Liver (tissue), 9 donors: Measurements from ENCODE around the gene NDUFAB1. TPM values are rescaled to one million over a fixed set of nuclear protein-coding genes. Genes with fewer than 3 reads are reported as not detected.

Experiments
- DNase-seq: peaks from one replicate; pipeline ENCODE4 v3.0.0-alpha.2; 2017; ENCODE audit warnings: low spot score
- H3K27ac ChIP-seq, 2 donors: one replicate each; pipeline ENCODE4 v1.7.0; 2013; ENCODE audit warnings: inconsistent platforms in 2 of 2, low read length in 2 of 2, control low read depth in 1 of 2, low read depth in 1 of 2, mild to moderate bottlenecking in 1 of 2
- H3K27me3 ChIP-seq, 4 donors: one replicate each; pipeline versions ENCODE4 v1.6.1 to v1.7.0; 2013; ENCODE audit warnings: low read length in 3 of 4, inconsistent platforms in 1 of 4, mild to moderate bottlenecking in 1 of 4, moderate library complexity in 1 of 4; ENCODE audit not compliant: control insufficient read depth in 4 of 4, insufficient read depth in 4 of 4
- H3K36me3 ChIP-seq, 4 donors: one replicate each; pipeline versions ENCODE4 v1.6.1 to v1.7.0; 2013; ENCODE audit warnings: low read length in 3 of 4, mild to moderate bottlenecking in 3 of 4, low read depth in 1 of 4, moderate library complexity in 1 of 4; ENCODE audit not compliant: control insufficient read depth in 4 of 4, insufficient read depth in 3 of 4
- H3K4me1 ChIP-seq, 4 donors: one replicate each; pipeline versions ENCODE4 v1.6.1 to v1.7.0; 2013; ENCODE audit warnings: low read length in 3 of 4, mild to moderate bottlenecking in 3 of 4, moderate library complexity in 1 of 4; ENCODE audit not compliant: control insufficient read depth in 4 of 4, insufficient read depth in 4 of 4
- H3K4me3 ChIP-seq, 3 donors: one replicate each; pipeline versions ENCODE4 v1.6.1 to v1.7.0; 2013; ENCODE audit warnings: low read length in 3 of 3, control low read depth in 1 of 3, low read depth in 1 of 3, mild to moderate bottlenecking in 1 of 3
- H3K9ac ChIP-seq, 2 donors: one replicate each; pipeline ENCODE4 v1.7.0; 2013; ENCODE audit warnings: low read length in 2 of 2, mild to moderate bottlenecking in 2 of 2, moderate library complexity in 2 of 2, control low read depth in 1 of 2, low read depth in 1 of 2
- H3K9me3 ChIP-seq, 4 donors: one replicate each; pipeline versions ENCODE4 v1.6.1 to v1.7.0; 2013; ENCODE audit warnings: low read length in 3 of 4; ENCODE audit not compliant: control insufficient read depth in 4 of 4
- ATF3 ChIP-seq: IDR thresholded peaks from 2 replicates; pipeline ENCODE4 v1.6.1; 2016; ENCODE audit warnings: antibody characterized with exemption
- CTCF ChIP-seq: fragments of 150-350 bp; IDR thresholded peaks from 2 replicates; pipeline ENCODE4 v1.5.1; 2017; ENCODE audit warnings: improper control_type of control experiment, low read depth, low read length; ENCODE audit not compliant: missing input control
- EGR1 ChIP-seq, 2 donors: IDR thresholded peaks; 2 replicates each; pipeline ENCODE4 v1.6.1; 2016 to 2018; ENCODE audit warnings: antibody characterized with exemption in 2 of 2, low read depth in 2 of 2
- FOXA1 ChIP-seq: IDR thresholded peaks from 2 replicates; pipeline ENCODE4 v1.6.1; 2016; ENCODE audit warnings: antibody characterized with exemption
- FOXA2 ChIP-seq: IDR thresholded peaks from 2 replicates; pipeline ENCODE4 v1.6.1; 2016; ENCODE audit warnings: antibody characterized with exemption
- GABPA ChIP-seq, 2 donors: IDR thresholded peaks in 1 of 2; conservative IDR thresholded peaks in 1 of 2; 2 replicates each; pipeline ENCODE4 v1.6.1; 2016; ENCODE audit warnings: antibody characterized with exemption in 2 of 2, mild to moderate bottlenecking in 1 of 2, moderate library complexity in 1 of 2
- HNF4A ChIP-seq, 2 donors: conservative IDR thresholded peaks; 2 replicates each; pipeline ENCODE4 v1.6.1; 2016; ENCODE audit warnings: antibody characterized with exemption in 2 of 2, mild to moderate bottlenecking in 2 of 2
- HNF4G ChIP-seq: IDR thresholded peaks from 2 replicates; pipeline ENCODE4 v1.6.1; 2016; ENCODE audit warnings: antibody characterized with exemption
- JUND ChIP-seq, 2 donors: IDR thresholded peaks; 2 replicates each; pipeline ENCODE4 v1.6.1; 2016; ENCODE audit warnings: antibody characterized with exemption in 2 of 2
- MAX ChIP-seq: IDR thresholded peaks from 2 replicates; pipeline ENCODE4 v1.6.1; 2016; ENCODE audit warnings: antibody characterized with exemption
- NR2F2 ChIP-seq: IDR thresholded peaks from 2 replicates; pipeline ENCODE4 v1.6.1; 2016; ENCODE audit warnings: antibody characterized with exemption
- RAD21 ChIP-seq, 2 donors: IDR thresholded peaks; 2 replicates each; pipeline ENCODE4 v1.6.1; 2016; ENCODE audit warnings: antibody characterized with exemption in 2 of 2, mild to moderate bottlenecking in 2 of 2
- REST ChIP-seq: IDR thresholded peaks from 2 replicates; pipeline ENCODE4 v1.6.1; 2016; ENCODE audit warnings: antibody characterized with exemption, mild to moderate bottlenecking
- RXRA ChIP-seq, 2 donors: IDR thresholded peaks; 2 replicates each; pipeline ENCODE4 v1.6.1; 2017 to 2018; ENCODE audit warnings: antibody characterized with exemption in 2 of 2, mild to moderate bottlenecking in 1 of 2
- SP1 ChIP-seq: IDR thresholded peaks from 2 replicates; pipeline ENCODE4 v1.6.1; 2018; ENCODE audit warnings: antibody characterized with exemption, mild to moderate bottlenecking
- TAF1 ChIP-seq: conservative IDR thresholded peaks from 2 replicates; pipeline ENCODE4 v1.6.1; 2016; ENCODE audit warnings: antibody characterized with exemption, mild to moderate bottlenecking
- YY1 ChIP-seq: IDR thresholded peaks from 2 replicates; pipeline ENCODE4 v1.6.1; 2016; ENCODE audit warnings: antibody characterized with exemption, mild to moderate bottlenecking
- ZBTB33 ChIP-seq: IDR thresholded peaks from 2 replicates; pipeline ENCODE4 v1.6.1; 2016; ENCODE audit warnings: antibody characterized with exemption
- WGBS: extraction: QIAGEN DNeasy Blood & Tissue Kit; methylation state at CpG from one replicate; pipeline ENCODE4 v1.1.7; 2013; 5-methylcytosine and 5-hydroxymethylcytosine counted together
- polyA plus RNA-seq, 2 donors: library from polyadenylated mRNA; stranded (reverse) in 1 of 2; unstranded in 1 of 2; fragments of 200-250 nt in 1 of 2; fragments of >200 nt in 1 of 2; fragmentation: Nextera tagmentation in 1 of 2; extraction: Ambion mirVana in 1 of 2; gene quantifications; one replicate each; pipeline versions ENCODE4 v1.2.1 to v1.2.3, GENCODE V29; 2013 to 2015
- total RNA-seq, 2 donors: library from RNA; depleted of rRNA; stranded (reverse); fragments of >200 nt; gene quantifications; one replicate each; pipeline ENCODE4 v1.2.3, GENCODE V29; 2014
- donor health status: healthy.
- donor health status: healthy.
- donor health status: healthy.
- donor health status: healthy.
- donor health status: healthy.

The NDUFAB1 gene
- total and polyA plus RNA-seq, 4 donors: 47.4 to 263 (median 149) TPM

GRCh38 chr16:23624092-23624491 lies 28.0 kb upstream of the NDUFAB1 start (continued):
- TF ChIP-seq REST: no peak
- TF ChIP-seq TAF1: no peak
- no peak for TF ChIP-seq CTCF
- no peak for TF ChIP-seq EGR1 (IDR thresholded peaks at IDR 0.05; ENCODE audit: low read depth in 2 of 2)

- DNase-seq: no peak
- TF ChIP-seq ZBTB33 (no peak), ATF3 (no peak), EGR1 (IDR thresholded peaks at IDR 0.05; ENCODE audit: low read depth in 2 of 2) (no peak), HNF4A (conservative IDR thresholded peaks at IDR 0.05) (no peak), HNF4G (no peak), FOXA1 (no peak), GABPA (IDR thresholded peaks at IDR 0.05 in 1 of 2, conservative IDR thresholded peaks at IDR 0.05 in 1 of 2) (no peak), YY1 (no peak), SP1 (no peak), TAF1 (no peak), RAD21 (IDR thresholded peaks at IDR 0.05) (no peak), NR2F2 (no peak), JUND (IDR thresholded peaks at IDR 0.05) (no peak), MAX (no peak), RXRA (IDR thresholded peaks at IDR 0.05) (no peak), CTCF (no peak), REST (no peak), FOXA2 (no peak)
Observed at GRCh38 chr16:23615805-23616204, 19.7 kb upstream of the NDUFAB1 start.

More at GRCh38 chr16:23615805-23616204, 19.7 kb upstream of the NDUFAB1 start:
- Histone ChIP-seq H3K9me3 (no peaks in the 10 kb centered on the region), H3K4me3 (no peak overlapping the region), H3K27me3 (no peaks in the 10 kb centered on the region), H3K4me1 (no peaks in the 10 kb centered on the region), H3K36me3 (peaks cover 6 to 36% (median 28%) of the 10 kb centered on the region in 4 donors), H3K9ac (no peak overlapping the region), H3K27ac (no peak overlapping the region)
- 91% methylated on average over 9 of the region's 9 CpGs for WGBS
